GM12892 (cell line): ENCODE data around the gene TIMM10.

ENCODE experiments used
- DNase-seq: peaks from one replicate; pipeline ENCODE4 v3.0.0; 2011; ENCODE audit not compliant: insufficient read length
- FAIRE-seq: peaks from 2 replicates; lab custom pipeline; 2011; peaks lifted over from hg19 to GRCh38; lab: Jason Lieb, UNC
- POLR2A ChIP-seq: IDR thresholded peaks from 2 replicates; pipeline ENCODE4 v1.6.1; 2011; ENCODE audit warnings: low read depth, low read length, control low read depth
- POLR2AphosphoS5 ChIP-seq: IDR thresholded peaks from 2 replicates; pipeline ENCODE4 v1.6.1; 2011; ENCODE audit warnings: low read depth, low read length, control low read depth
- TAF1 ChIP-seq: IDR thresholded peaks from 2 replicates; pipeline ENCODE4 v1.6.1; 2011; ENCODE audit warnings: low read depth, mild to moderate bottlenecking, control low read depth, low read length, borderline replicate concordance

The TIMM10 gene

GRCh38 chr11:57512646-57513451, 17.7 kb downstream of the TIMM10 start:
- TF ChIP-seq POLR2A (no peak), TAF1 (no peak), POLR2AphosphoS5 (no peak)
- DNase-seq, result no peak
- peak; percentile 30 for FAIRE-seq

- no peak for TF ChIP-seq POLR2AphosphoS5
- no peak for TF ChIP-seq POLR2A
- TF ChIP-seq TAF1, result no peak
- peak; percentile 9 for FAIRE-seq
- DNase-seq, result no peak
Measured at GRCh38 chr11:57511741-57512430, 18.7 kb downstream of the TIMM10 start.

DNA sequence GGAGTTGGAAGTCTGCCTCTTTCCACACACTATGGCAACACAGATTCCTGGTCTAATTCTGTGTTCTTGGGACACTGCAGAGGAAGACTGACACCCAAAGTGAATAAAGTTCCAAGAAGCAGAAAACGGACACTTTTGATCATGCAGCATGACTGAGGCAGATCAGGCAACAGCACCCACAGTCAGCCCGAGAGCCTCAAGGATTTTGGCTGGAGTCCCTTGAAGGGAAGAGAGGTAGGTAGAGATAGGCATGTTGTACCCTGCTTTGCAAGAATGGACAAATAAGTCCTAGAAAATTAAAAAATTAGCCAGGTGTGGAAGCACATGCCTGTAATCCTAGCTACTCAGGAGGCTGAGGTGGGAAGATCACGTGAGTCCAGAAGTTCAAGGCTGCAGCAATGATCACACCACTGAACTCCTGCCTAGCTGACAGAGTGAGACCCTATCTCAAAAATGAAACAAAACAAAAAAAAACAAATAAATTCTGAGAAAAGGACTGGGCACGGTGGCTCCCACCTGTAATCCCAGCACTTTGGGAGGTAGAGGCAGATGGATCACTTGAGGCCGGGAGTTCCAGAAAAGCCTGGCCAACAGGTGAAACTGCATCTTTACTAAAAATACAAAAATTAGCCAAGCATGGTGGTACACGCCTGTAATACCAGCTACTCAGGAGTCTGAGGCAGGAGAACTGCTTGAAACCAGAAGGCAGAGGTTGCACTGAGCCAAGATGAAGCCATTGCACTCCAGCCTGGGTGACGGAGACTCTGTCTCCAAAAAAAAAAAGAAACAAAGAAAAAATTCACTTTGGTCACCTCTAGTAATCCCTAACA, 22.0 kb downstream of the TIMM10 start:
- DNase-seq (no peak), FAIRE-seq (no peak)
- TF ChIP-seq POLR2A (no peak), TAF1 (no peak), POLR2AphosphoS5 (no peak)

DNA sequence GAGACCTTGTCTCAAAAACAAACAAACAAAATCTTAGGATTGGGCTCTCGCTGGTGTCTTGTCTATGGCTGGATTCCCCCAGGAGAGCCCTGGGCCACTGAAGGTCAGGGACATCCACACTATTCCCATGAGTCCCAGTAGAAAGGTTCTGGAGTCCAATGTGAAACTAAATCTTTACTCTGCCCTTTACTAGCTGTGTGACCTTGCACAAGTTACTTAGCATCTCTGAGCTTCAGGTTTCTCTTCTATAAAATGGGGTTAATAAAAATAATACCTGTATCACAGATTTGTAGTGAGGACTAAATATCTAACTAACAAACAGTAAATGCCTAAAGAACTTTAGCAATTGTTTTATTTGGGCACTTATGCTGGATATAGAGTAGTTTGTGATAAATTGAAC, 24.0 kb downstream of the TIMM10 start:
- no peak for DNase-seq
- TF ChIP-seq POLR2AphosphoS5, result no peak
- no peak for TF ChIP-seq TAF1
- no peak for TF ChIP-seq POLR2A
- no peak for FAIRE-seq

DNA sequence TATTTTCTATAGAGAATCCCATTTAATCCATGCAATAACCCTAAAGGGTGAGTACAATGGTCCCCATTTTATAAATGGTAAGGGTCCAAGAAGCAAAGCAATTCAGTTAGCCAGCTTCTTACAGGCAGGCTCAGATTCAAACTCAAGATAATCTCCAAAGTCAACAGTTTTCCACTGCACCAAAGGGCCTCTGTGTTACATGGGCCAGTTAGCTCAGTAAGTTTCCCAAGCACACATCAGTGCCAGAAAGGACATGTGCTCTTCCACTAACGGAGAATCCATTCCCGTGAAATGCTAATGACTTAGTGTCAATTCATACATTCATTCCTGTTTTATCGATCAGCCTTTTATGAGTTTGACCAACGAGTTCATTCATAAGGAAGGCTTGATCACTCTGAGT, 26.0 kb downstream of the TIMM10 start:
- DNase-seq (no peak), FAIRE-seq (no peak)
- TF ChIP-seq TAF1 (no peak), POLR2AphosphoS5 (no peak), POLR2A (no peak)

- TF ChIP-seq POLR2AphosphoS5 (no peak), POLR2A (no peak), TAF1 (no peak)
- FAIRE-seq (no peak), DNase-seq (no peak)
Measured at GRCh38 chr11:57502870-57503269, 27.7 kb downstream of the TIMM10 start.

- no peak for TF ChIP-seq POLR2A
- no peak for TF ChIP-seq POLR2AphosphoS5
- TF ChIP-seq TAF1, result no peak
- no peak for DNase-seq
- FAIRE-seq, result no peak
Measured at GRCh38 chr11:57502376-57502775, 28.2 kb downstream of the TIMM10 start.

DNA sequence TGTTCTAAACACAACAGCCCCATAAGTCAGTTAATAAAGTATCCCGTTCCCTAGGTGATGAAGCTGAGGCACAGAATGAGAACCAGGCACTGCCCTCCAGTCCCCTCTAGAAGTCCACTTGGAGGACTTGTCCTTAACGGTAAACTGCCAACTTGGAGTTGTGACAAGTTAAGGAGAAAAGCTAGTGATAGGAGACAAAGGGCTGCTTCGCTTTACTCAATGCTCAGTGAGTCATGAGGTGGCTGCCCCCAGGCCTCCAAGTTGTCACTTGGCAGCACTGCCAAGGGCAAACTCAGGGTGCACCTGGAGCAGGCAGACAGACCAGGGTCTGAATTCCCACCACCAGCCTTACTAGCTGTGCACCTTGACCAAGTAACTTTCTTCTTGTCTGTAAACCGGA, 28.6 kb downstream of the TIMM10 start:
- no peak for DNase-seq
- peak; percentile 44 for FAIRE-seq
- no peak for TF ChIP-seq POLR2A
- no peak for TF ChIP-seq TAF1
- no peak for TF ChIP-seq POLR2AphosphoS5

- no peak for FAIRE-seq
Measured at GRCh38 chr11:57500926-57501325, 29.6 kb downstream of the TIMM10 start.

DNA sequence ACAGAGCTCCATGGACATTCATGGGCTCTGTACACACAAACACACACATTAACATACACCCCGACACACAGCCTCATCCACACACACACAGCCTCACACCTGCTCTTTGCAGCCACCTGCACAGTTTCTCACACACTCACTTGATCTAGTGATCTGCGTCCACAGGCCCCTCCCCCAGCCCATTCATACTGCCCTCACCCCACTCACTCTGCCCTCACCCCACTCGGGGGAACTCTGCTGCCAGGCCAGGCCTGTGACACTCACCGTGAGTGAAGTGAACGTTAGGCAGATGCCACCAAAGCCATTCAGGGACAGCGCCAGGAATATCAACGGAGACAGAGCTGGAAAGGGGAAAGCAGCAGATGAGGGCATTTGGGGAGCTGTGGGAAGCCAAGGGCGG, 30.0 kb downstream of the TIMM10 start:
- TF ChIP-seq POLR2AphosphoS5 (no peak), POLR2A (no peak), TAF1 (no peak)
- DNase-seq (no peak), FAIRE-seq (no peak)

More at GRCh38 chr11:57500926-57501325, 29.6 kb downstream of the TIMM10 start:
- TF ChIP-seq TAF1, result no peak
- TF ChIP-seq POLR2AphosphoS5, result no peak
- no peak for TF ChIP-seq POLR2A
- DNase-seq, result no peak

DNA sequence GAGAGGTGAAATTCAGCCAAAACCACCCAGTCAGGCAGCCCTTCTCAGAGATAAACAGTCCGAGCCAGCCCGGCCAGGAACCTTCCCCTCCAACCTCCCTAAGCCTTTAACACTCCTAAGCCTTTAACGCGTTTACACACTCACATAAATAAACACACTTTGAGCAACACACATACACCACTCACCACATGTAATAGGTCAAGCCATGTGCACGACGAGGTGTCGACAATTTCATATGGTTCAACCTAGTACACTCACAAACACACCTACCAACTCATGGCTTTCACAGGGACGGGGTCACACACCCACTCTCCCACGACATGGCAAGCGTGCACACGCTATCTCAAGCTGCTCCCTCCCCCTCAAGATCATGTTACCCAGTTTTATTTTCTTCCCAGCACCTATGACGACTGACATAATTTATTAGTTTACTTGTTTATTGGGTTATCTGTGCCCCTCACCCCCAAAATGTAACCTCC, 30.5 kb downstream of the TIMM10 start:
- TF ChIP-seq TAF1 (no peak), POLR2AphosphoS5 (no peak), POLR2A (no peak)
- no peak for FAIRE-seq
- no peak for DNase-seq
